ENCODE results near the gene AIG1. TPM values are rescaled to one million over a fixed set of nuclear protein-coding genes. Genes with fewer than 3 reads are reported as not detected.
"Not testable (repeated sequence)": the region's sequence is repeated elsewhere in the genome, so short reads cannot be mapped to it uniquely, and the experiment has no call there.

AIG1 gene
- total and polyA plus RNA-seq, 2 donors (not counting 1 experiment from before 2014, with no cell fraction given) = 40.6 to 42.2 TPM

DNA sequence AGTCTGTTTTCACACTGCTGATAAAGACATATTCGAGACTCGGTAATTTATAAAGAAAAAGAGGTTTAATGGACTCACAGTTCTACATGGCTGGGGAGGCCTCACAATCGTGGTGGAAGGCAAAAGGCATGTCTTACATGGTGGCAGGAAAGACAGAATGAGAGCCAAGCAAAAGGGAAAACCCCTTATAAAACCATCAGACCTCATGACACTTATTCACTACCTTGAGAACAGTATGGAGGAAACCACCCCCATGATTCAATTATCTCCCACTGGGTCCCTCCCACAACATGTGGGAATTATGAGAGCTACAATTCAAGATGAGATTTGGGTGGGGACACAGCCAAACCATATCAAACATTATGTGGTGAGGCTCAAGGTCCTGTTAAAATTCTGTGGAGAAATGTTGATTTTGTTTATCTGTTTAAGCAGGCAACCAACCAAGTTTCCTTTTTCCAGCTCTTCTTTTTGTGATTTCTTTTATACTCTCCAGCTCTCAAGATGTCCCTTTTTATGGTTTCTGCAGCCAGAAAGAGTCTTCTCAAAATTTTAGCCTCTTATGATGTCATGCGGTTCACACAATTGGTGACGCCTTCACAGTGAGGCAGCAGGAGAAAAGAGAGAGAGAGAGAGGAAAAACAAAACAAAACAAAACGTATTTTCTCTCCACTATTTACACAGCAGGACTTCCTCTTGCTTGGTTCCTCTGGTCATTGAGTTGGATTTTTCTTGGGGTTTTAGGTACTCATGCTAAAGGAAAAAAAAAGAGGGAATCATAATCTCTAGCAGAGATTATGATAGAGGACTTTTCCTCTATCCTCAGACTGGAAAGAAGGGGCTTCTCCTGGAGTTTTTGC, 18.0 kb downstream of the AIG1 start:
- H3K9ac ChIP-seq (ENCODE audit: insufficient read depth, low read length) = no peak overlapping the region
- H3K27ac ChIP-seq (ENCODE audit: insufficient read depth, low read length) = no peak overlapping the region
- H3K79me2 ChIP-seq (ENCODE audit: control insufficient read depth, insufficient read depth, low read length) = no peaks in the 10 kb centered on the region
- TF ChIP-seq CTCF (conservative IDR thresholded peaks at IDR 0.05 in 1 of 2, IDR thresholded peaks at IDR 0.05 in 1 of 2; ENCODE audit: low read depth in 1 of 2, low read length in 2 of 2) (no peak), EZH2 (IDR thresholded peaks at IDR 0.05; ENCODE audit: low read length, missing control alignments) (no peak)
- no peaks in the 10 kb centered on the region for H3K36me3 ChIP-seq (ENCODE audit: control insufficient read depth, insufficient read depth, low read length)
- H4K20me1 ChIP-seq (ENCODE audit: control insufficient read depth, extremely low read depth, insufficient read depth, low read length) = no peaks in the 10 kb centered on the region
- no peaks in the 10 kb centered on the region for H3K27me3 ChIP-seq (ENCODE audit: control insufficient read depth, insufficient read depth, low read length)
- no peak for DNase-seq (ENCODE audit: low read depth in 2 of 2)
- no peaks in the 10 kb centered on the region for H3K9me3 ChIP-seq (ENCODE audit: control insufficient read depth, insufficient read depth, low read depth, low read length)
- H2AFZ ChIP-seq (ENCODE audit: low read length) = no peak overlapping the region
- no peaks in the 10 kb centered on the region for H3K4me1 ChIP-seq (ENCODE audit: control insufficient read depth, extremely low read depth, insufficient read depth, low read length)
- H3K4me3 ChIP-seq (replicated peaks in 1 of 4; ENCODE audit: control extremely low read depth in 1 of 4, insufficient read depth in 1 of 4, low read depth in 3 of 4, low read length in 4 of 4) = no peak overlapping the region
- H3K4me2 ChIP-seq (ENCODE audit: extremely low read depth, insufficient read depth, low read length) = no peak overlapping the region

DNA sequence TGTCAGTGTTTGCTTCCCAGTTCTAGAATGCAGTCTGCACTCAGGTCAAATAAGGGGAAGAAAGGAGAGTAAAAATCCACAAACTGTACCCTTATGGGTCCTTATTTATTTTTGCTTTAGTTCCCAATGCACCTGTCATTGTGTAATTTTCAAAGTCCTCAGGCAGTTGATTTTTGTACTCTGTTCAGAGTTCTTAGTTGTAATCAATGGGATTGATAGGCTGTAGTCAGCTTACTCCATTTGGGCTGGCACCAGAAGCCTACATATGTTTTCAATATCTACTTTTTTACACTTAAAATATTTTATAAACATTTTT, 18.6 kb downstream of the AIG1 start:
- Histone ChIP-seq H3K4me2 (ENCODE audit: extremely low read depth, insufficient read depth, low read length) (no peak overlapping the region), H3K27ac (ENCODE audit: insufficient read depth, low read length) (no peak overlapping the region), H3K9ac (ENCODE audit: insufficient read depth, low read length) (no peak overlapping the region), H3K4me1 (ENCODE audit: control insufficient read depth, extremely low read depth, insufficient read depth, low read length) (no peaks in the 10 kb centered on the region), H3K36me3 (ENCODE audit: control insufficient read depth, insufficient read depth, low read length) (no peaks in the 10 kb centered on the region), H3K9me3 (ENCODE audit: control insufficient read depth, insufficient read depth, low read depth, low read length) (no peaks in the 10 kb centered on the region), H2AFZ (ENCODE audit: low read length) (no peak overlapping the region), H3K79me2 (ENCODE audit: control insufficient read depth, insufficient read depth, low read length) (no peaks in the 10 kb centered on the region), H3K4me3 (replicated peaks in 1 of 4; ENCODE audit: control extremely low read depth in 1 of 4, insufficient read depth in 1 of 4, low read depth in 3 of 4, low read length in 4 of 4) (no peak overlapping the region), H4K20me1 (ENCODE audit: control insufficient read depth, extremely low read depth, insufficient read depth, low read length) (no peaks in the 10 kb centered on the region), H3K27me3 (ENCODE audit: control insufficient read depth, insufficient read depth, low read length) (no peaks in the 10 kb centered on the region)
- no peak for DNase-seq (ENCODE audit: low read depth in 2 of 2)
- TF ChIP-seq EZH2 (IDR thresholded peaks at IDR 0.05; ENCODE audit: low read length, missing control alignments) (no peak), CTCF (conservative IDR thresholded peaks at IDR 0.05 in 1 of 2, IDR thresholded peaks at IDR 0.05 in 1 of 2; ENCODE audit: low read depth in 1 of 2, low read length in 2 of 2) (no peak)

DNA sequence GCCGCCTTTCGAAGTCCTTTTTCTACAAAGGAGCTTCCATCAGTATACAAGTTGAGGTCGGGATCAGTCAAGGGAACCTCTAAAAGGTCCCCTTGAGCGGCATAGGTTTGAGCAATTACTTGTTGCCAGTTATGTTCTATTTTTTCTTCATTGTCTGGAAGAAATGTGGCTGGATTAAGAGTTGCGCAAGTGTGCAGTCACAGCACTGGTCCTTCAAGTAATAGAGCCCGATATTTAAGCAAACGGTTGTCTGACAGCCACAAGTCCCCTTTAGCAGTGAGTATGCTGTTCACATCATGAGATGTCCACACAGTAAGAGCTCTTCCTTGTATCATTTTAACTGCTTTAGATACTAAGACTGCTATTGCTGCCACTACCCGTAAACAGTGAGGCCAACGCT, 21.6 kb downstream of the AIG1 start:
- not testable (repeated sequence) for H3K9me3 ChIP-seq (ENCODE audit: control insufficient read depth, insufficient read depth, low read depth, low read length); H3K4me2 ChIP-seq (ENCODE audit: extremely low read depth, insufficient read depth, low read length); DNase-seq (ENCODE audit: low read depth in 2 of 2); H3K4me3 ChIP-seq (replicated peaks in 1 of 4; ENCODE audit: control extremely low read depth in 1 of 4, insufficient read depth in 1 of 4, low read depth in 3 of 4, low read length in 4 of 4); H3K4me1 ChIP-seq (ENCODE audit: control insufficient read depth, extremely low read depth, insufficient read depth, low read length); H4K20me1 ChIP-seq (ENCODE audit: control insufficient read depth, extremely low read depth, insufficient read depth, low read length); H3K36me3 ChIP-seq (ENCODE audit: control insufficient read depth, insufficient read depth, low read length); H3K27me3 ChIP-seq (ENCODE audit: control insufficient read depth, insufficient read depth, low read length); H2AFZ ChIP-seq (ENCODE audit: low read length); H3K79me2 ChIP-seq (ENCODE audit: control insufficient read depth, insufficient read depth, low read length); H3K27ac ChIP-seq (ENCODE audit: insufficient read depth, low read length); H3K9ac ChIP-seq (ENCODE audit: insufficient read depth, low read length)

DNA sequence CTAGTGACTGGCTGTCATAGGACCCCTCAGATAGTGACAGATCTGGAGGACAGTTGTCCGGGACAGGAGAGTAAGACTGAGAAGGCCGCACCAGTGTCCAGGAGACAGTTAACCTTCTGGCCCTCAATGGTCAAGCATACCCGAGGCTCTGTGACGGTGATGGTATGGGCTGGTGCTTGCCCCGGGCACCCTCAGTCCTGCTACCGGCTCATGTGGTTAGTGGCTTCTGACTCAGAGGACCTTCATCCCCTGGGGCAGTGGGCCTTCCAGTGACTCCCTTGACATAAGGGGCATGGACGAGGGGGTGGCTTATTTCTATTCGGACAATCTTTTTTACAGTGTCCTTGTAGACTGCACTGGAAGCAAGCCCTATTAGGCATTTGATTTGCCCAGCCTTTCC, 23.3 kb downstream of the AIG1 start:
- not testable (repeated sequence) for H3K79me2 ChIP-seq (ENCODE audit: control insufficient read depth, insufficient read depth, low read length); H3K9me3 ChIP-seq (ENCODE audit: control insufficient read depth, insufficient read depth, low read depth, low read length); H3K4me2 ChIP-seq (ENCODE audit: extremely low read depth, insufficient read depth, low read length); DNase-seq (ENCODE audit: low read depth in 2 of 2); H2AFZ ChIP-seq (ENCODE audit: low read length); H3K36me3 ChIP-seq (ENCODE audit: control insufficient read depth, insufficient read depth, low read length); H3K9ac ChIP-seq (ENCODE audit: insufficient read depth, low read length); H3K27ac ChIP-seq (ENCODE audit: insufficient read depth, low read length); H3K4me3 ChIP-seq (replicated peaks in 1 of 4; ENCODE audit: control extremely low read depth in 1 of 4, insufficient read depth in 1 of 4, low read depth in 3 of 4, low read length in 4 of 4); H4K20me1 ChIP-seq (ENCODE audit: control insufficient read depth, extremely low read depth, insufficient read depth, low read length); H3K27me3 ChIP-seq (ENCODE audit: control insufficient read depth, insufficient read depth, low read length); H3K4me1 ChIP-seq (ENCODE audit: control insufficient read depth, extremely low read depth, insufficient read depth, low read length)

DNA sequence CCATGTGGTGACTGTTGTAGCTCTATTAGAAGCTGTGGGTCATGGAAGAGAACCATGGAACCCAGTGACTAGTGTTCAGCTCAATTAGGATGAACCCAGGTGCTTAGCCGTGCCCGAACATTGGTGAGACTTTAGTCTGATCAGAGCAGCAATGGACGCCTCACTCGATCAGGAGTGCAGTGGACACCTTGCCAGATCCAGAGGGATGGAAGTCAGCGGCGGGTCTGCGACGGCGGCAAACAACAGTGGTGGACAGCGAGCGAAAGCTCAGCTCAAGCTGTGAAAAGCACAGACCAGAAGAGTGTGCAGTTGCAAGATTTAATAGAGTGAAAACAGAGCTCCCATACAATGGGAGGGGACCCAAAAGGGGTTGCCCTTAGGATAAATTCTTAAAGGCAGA, 26.6 kb downstream of the AIG1 start:
- H3K4me2 ChIP-seq (ENCODE audit: extremely low read depth, insufficient read depth, low read length); H3K36me3 ChIP-seq (ENCODE audit: control insufficient read depth, insufficient read depth, low read length); H2AFZ ChIP-seq (ENCODE audit: low read length); H3K4me3 ChIP-seq (replicated peaks in 1 of 4; ENCODE audit: control extremely low read depth in 1 of 4, insufficient read depth in 1 of 4, low read depth in 3 of 4, low read length in 4 of 4); H4K20me1 ChIP-seq (ENCODE audit: control insufficient read depth, extremely low read depth, insufficient read depth, low read length); H3K9ac ChIP-seq (ENCODE audit: insufficient read depth, low read length); DNase-seq (ENCODE audit: low read depth in 2 of 2); H3K4me1 ChIP-seq (ENCODE audit: control insufficient read depth, extremely low read depth, insufficient read depth, low read length); H3K79me2 ChIP-seq (ENCODE audit: control insufficient read depth, insufficient read depth, low read length); H3K27me3 ChIP-seq (ENCODE audit: control insufficient read depth, insufficient read depth, low read length); H3K27ac ChIP-seq (ENCODE audit: insufficient read depth, low read length); H3K9me3 ChIP-seq (ENCODE audit: control insufficient read depth, insufficient read depth, low read depth, low read length): not testable (repeated sequence)
